NCI-H146 treated with DMSO at 0.1 percent for 48 hours (cell line): Measurements from ENCODE around the gene TNNC1.

Source experiments
- DNase-seq: peaks from one replicate; lab custom pipeline; 2025; ENCODE audit not compliant: unreplicated experiment; lab: John Stamatoyannopoulos, UW

TNNC1 gene

DNA sequence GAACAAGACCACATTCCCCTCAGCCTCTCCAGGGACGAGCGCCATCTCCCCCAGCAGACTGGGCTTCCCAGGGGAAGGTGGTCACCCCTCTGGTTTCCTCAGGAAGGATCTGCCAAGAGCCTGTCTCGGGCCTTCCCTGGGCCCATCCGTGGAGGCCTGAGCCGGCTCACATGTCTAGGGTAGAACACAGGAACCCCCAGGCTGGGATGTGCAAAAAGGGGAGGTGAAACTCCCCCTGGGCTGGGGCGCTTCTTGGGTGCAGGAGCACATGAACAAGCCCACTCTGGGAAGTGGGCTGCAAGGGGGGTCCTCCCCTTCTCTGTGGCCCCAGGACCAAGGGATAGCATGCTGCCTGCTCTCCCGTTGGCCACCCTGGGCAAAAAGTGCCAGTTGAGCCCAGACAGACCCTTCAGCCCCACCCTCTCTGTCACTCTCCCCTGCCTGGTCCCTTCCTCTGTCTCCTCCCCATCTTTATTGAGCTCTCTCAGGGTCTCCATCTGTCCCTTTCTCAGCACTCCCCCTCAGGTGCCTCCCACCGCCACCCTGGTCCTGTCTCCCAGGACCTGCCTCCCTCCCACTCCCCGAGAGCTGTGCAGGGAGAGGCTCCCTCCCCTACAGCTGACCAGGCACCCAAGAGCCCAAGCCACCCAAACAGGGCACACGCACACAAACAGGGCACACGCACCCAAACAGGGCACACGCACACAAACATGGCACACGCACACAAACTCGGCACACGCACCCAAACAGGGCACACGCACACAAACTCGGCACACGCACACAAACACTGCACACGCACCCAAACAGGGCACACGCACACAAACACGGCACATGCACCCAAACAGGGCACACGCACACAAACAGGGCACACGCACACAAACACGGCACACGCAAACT, 9.8 kb downstream of the TNNC1 start:
- no peak for DNase-seq

GRCh38 chr3:52443268-52443610, 10.6 kb downstream of the TNNC1 start:
- DNase-seq = no peak

GRCh38 chr3:52442409-52443267, 11.2 kb downstream of the TNNC1 start:
- no peak for DNase-seq

GRCh38 chr3:52441772-52442332, 12.0 kb downstream of the TNNC1 start:
- DNase-seq = no peak

GRCh38 chr3:52441091-52441771, 12.6 kb downstream of the TNNC1 start:
- DNase-seq = no peak

DNA sequence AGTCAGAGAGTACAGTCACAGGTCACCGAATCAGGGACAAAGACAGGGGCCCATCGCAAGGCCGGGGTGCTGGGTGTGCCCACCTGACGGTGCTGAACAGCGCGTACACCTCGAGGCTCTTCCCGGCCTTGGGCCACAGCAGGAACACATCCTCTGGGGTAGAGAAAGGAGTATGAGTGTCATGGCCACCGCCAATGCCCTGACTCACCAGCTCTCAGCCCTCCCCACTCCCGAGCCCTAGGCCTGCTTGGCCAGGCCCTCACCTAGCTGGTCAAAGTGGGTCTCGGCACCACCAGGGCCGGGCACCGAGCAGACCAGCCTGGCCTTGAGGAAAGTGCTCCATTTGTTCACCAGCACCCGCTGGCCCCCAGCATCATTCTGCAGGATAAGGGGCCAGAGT, 13.2 kb downstream of the TNNC1 start:
- DNase-seq = no peak

DNA sequence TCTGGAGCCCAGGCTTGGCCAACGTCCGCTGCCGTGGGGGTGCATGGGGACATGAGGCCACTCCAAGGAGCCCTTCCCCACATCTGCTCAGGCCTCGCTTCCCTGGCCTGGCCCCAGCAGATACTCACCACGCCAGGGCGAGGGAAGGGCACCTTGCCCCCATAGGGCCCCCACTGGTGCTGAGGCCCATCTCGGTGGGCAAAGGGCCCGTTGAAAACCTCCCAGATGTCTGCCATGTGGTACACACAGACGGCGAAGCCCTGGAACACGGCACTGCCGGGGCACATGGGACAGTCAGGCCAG, 13.6 kb downstream of the TNNC1 start:
- no peak for DNase-seq

- DNase-seq = no peak
Observed at GRCh38 chr3:52439426-52440248, 14.2 kb downstream of the TNNC1 start.

DNA sequence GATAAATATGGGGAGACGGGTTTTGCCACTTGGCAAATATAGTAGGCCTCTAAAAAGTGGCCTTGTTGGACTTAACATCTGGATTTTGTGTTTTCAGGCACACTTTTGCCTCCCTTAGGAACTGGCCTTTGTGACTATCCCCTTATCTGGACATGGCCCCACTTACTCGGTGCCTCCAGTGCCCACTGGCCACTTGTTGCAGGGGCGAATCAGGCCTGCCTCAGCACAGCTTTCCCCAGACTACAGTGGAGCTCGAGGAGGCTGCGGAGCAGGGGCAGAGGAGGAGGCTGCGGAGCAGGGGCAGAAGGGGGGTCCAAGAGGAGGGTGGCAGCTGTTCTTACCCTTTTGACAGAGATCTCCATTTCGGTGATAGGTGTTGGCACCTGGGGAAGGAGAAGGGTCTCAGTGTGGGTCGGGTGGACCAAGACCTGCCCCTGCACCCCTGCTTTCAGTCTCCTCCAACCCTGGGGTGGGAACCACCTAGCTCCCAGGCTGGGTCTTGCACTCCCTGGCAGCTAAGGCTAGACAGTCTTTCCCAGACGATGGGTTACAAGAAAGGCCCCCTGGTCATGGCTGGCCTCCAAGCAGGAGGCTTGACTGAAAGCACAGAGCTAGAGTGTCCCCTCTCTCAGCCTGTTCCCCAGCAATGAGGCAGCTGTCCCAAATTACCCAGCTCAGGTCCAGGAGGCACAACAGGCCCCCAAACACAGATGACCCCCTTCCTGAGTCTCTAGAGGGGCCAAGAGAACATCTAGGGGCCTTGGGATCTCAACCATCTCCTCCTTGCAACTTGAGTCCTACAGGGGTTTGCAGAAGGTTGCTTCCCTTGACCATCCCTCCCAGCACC, 15.0 kb downstream of the TNNC1 start:
- DNase-seq = no peak

- DNase-seq = no peak
Observed at GRCh38 chr3:52438104-52438376, 15.8 kb downstream of the TNNC1 start.

DNA sequence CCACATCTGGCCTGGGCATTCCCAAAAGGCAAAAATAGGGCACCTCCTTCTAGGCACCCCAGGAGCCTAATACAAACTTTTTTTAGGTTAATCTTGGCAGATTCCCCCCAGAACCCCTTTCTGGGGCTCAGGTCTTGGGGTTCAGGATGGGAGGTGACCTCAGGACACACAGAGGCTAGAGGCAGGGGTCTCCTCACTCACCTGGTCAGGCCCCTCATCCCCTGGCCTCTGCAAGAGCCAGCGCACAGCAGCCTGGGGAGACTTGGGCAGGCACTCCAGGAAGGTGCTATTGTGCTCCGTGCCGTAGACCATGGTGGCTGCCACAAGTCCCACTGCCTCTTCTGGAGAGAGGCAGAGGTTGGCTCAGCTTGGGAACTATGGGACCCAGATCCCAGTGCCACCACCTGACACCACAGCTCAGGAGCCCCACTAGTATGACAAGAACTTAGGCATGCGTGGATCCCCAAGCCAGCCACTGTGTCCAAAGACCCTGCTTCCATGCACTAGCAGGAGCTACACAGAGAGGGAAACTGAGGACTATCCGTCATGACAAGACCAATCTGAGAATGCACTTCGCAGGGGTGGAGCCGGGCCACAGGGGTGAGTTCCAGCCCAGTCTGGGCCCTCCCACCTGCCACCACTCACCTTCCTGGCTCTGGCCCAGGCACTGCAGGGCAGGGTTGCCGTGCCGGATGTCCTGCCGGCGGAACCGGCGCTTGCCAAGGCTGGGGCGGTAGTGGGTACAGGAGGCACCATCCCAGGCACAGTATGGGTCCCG, 16.3 kb downstream of the TNNC1 start:
- DNase-seq = no peak

GRCh38 chr3:52436500-52437149, 17.2 kb downstream of the TNNC1 start:
- no peak for DNase-seq

GRCh38 chr3:52435246-52436101, 18.4 kb downstream of the TNNC1 start:
- no peak for DNase-seq

- no peak for DNase-seq
Observed at GRCh38 chr3:52434491-52435115, 19.2 kb downstream of the TNNC1 start.

DNA sequence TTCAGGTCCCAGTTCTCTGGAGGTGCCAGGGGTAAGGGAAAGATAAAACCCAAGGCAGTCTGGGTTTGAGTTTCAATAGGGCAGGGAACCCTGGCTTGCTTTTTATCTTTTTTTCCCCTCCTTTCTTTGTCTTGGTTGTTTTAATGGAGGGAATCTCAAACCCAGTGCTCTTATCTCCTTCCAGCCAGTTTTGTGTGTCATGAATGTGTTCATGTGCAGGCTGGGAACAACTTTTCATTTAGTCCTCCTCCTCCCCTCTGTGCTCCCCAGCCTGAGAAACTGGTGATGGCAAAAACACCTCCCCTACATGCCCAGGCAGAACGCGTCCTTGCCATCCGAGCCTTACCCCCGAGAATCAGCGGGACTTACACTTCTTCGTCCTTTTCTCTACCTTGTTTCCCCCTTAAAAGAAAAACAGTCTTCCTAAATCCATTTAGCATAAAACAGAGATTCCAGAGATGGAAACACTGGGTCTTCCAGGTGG, 19.8 kb downstream of the TNNC1 start:
- DNase-seq = no peak

DNA sequence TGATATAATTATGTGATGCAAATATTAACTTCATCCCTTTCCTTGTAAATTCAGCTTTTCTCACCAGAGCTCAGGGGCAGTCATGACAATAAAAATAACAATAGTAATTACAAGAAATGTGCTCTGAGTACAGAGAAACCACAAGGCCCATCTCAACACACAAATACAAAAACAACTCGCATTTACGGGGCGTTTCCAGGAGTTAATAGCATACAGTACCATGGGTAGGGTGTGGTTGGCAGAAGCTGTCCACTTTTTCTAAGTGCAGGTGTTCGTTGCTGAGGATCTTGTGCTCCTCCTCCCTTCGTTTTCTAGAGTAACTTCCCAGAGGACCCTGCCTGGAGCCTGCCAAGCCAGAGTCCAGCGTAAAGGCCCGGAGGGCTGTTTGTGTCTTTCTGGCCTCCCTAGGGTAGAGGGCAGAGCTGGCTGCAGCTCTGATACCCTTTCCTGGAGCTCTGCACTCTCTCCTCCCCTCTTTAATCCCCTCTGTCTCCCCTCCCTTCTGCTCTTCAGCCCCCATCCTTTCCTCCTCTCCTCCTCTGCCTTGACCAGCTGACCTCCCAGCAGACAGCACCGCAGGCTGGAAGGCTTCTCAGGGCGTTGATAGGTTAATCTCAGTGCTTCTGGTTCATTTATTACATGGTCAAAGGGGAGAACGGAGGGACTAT, 20.4 kb downstream of the TNNC1 start:
- no peak for DNase-seq

DNA sequence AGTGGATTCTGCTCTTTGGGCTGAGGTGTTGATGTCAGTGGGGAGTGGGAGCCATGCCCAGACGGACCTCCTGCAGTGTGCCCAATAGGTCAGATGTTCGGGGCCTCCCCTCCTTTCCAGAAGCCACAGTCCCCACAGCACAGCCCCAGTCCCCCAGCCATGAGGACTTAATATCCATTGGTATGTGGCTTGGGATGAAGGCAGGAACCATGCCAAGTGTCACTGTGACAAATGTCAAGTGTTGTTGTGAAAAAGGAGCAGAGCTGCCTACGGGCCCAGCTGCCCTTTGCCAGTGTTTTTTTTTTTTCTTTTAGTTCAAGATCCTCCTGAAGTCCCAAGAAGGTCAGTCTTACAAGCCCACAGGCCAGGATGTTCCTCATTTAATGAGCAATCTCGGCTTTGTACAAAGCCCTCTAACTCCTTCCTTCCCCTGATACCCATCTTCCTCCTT, 21.1 kb downstream of the TNNC1 start:
- no peak for DNase-seq
